Naive thymus-derived CD4-positive, alpha-beta T cell (primary cell): ENCODE data around the gene FRMD4A. TPM values are rescaled to one million over a fixed set of nuclear protein-coding genes. Genes with fewer than 3 reads are reported as not detected.

Experiments
- ATAC-seq: fragments of 150-1000 bp; cut with Tn5 transposase; 2 replicates; pipeline ENCODE4 v1.10.0; 2021; ENCODE audit warnings: mild to moderate bottlenecking, moderate library complexity
- CTCF ChIA-PET: fragments of 350-600 bp; sonication (Branson Sonifier 250); formaldehyde crosslinking; loops from one replicate; lab custom pipeline; 2021; ENCODE audit warnings: antibody characterized with exemption; lab: Charles Lee
- POLR2A ChIA-PET: fragments of 350-600 bp; sonication (Branson Sonifier 250); formaldehyde crosslinking; loops from one replicate; lab custom pipeline; 2021; ENCODE audit warnings: antibody characterized with exemption, inconsistent platforms; lab: Charles Lee
- DNase-seq, 9 donors: peaks; one replicate each; pipeline versions ENCODE4 v3.0.0 to v3.0.0-alpha.2; 2020 to 2022; ENCODE audit warnings: mixed read lengths in 1 of 9
- H3K27ac ChIP-seq: one replicate; pipeline ENCODE4 v1.7.0; 2013; ENCODE audit warnings: mild to moderate bottlenecking, low read depth, low read length, moderate library complexity
- H3K27me3 ChIP-seq, 2 donors: one replicate each; pipeline ENCODE4 v1.7.0; 2013; ENCODE audit warnings: low read length in 2 of 2, mild to moderate bottlenecking in 2 of 2, moderate library complexity in 2 of 2; ENCODE audit not compliant: control insufficient read depth in 2 of 2, insufficient read depth in 2 of 2
- H3K36me3 ChIP-seq, 3 experiments: 1 replicate in 2 of 3; 2 replicates in 1 of 3; pipeline ENCODE4 v1.7.0; 2013; ENCODE audit warnings: low read length in 3 of 3, mild to moderate bottlenecking in 3 of 3, moderate library complexity in 1 of 3; ENCODE audit not compliant: insufficient read depth in 3 of 3, control insufficient read depth in 2 of 3
- H3K4me1 ChIP-seq, 2 donors: one replicate each; pipeline ENCODE4 v1.7.0; 2013; ENCODE audit warnings: low read length in 2 of 2, mild to moderate bottlenecking in 2 of 2, moderate library complexity in 1 of 2; ENCODE audit not compliant: control insufficient read depth in 2 of 2, insufficient read depth in 2 of 2
- H3K4me3 ChIP-seq: 2 replicates; pipeline ENCODE4 v1.7.0; 2013; ENCODE audit warnings: mild to moderate bottlenecking, low read length
- H3K9me3 ChIP-seq, 3 experiments: 1 replicate in 2 of 3; 2 replicates in 1 of 3; pipeline ENCODE4 v1.7.0; 2013; ENCODE audit warnings: low read length in 3 of 3; ENCODE audit not compliant: control insufficient read depth in 2 of 3
- H3K27ac Mint-ChIP-seq, 9 donors: one replicate each; pipeline ENCODE4 v1.8.0; 2020 to 2022; ENCODE audit warnings: mixed read lengths in 9 of 9, mild to moderate bottlenecking in 8 of 9, moderate library complexity in 5 of 9, inconsistent platforms in 2 of 9
- H3K27me3 Mint-ChIP-seq, 5 donors: one replicate each; pipeline ENCODE4 v1.8.0; 2021 to 2022; ENCODE audit warnings: mixed read lengths in 5 of 5, mild to moderate bottlenecking in 1 of 5
- H3K36me3 Mint-ChIP-seq, 5 donors: one replicate each; pipeline ENCODE4 v1.8.0; 2020 to 2022; ENCODE audit warnings: mixed read lengths in 5 of 5, mild to moderate bottlenecking in 3 of 5, inconsistent platforms in 1 of 5
- H3K4me1 Mint-ChIP-seq, 7 donors: one replicate each; pipeline ENCODE4 v1.8.0; 2020 to 2022; ENCODE audit warnings: mixed read lengths in 7 of 7, mild to moderate bottlenecking in 3 of 7, inconsistent platforms in 1 of 7
- H3K4me3 Mint-ChIP-seq, 10 donors: one replicate each; pipeline ENCODE4 v1.8.0; 2020 to 2022; ENCODE audit warnings: mild to moderate bottlenecking in 10 of 10, mixed read lengths in 10 of 10, moderate library complexity in 6 of 10, inconsistent platforms in 2 of 10
- H3K9me3 Mint-ChIP-seq, 11 donors: one replicate each; pipeline ENCODE4 v1.8.0; 2020 to 2022; ENCODE audit warnings: mixed read lengths in 11 of 11, mild to moderate bottlenecking in 4 of 11, inconsistent platforms in 1 of 11, moderate library complexity in 1 of 11
- intact Hi-C, 2 donors: fragments of 100-400 bp; cut with micrococcal nuclease; formaldehyde crosslinking; loops; one replicate each; pipeline ENCODE4 v1.15.1; 2023
- polyA plus RNA-seq, 2 donors: library from polyadenylated mRNA; unstranded; fragments of 300-500 nt; fragmentation: Illumina TruSeq; gene quantifications; one replicate each; pipeline ENCODE4 v1.2.3, GENCODE V29; 2021
- total RNA-seq, 6 experiments: library from RNA in 5 of 6; stranded (reverse) in 5 of 6; gene quantifications; 1 replicate in 5 of 6; 2 replicates in 1 of 6; pipeline ENCODE4 v1.2.3 and lab custom pipeline; 2021 to 2026

Gene FRMD4A
- total and polyA plus RNA-seq, 7 experiments from 2014 or later, result 0.10 to 3.1 (median 0.62) TPM

- no peak overlapping the region for H3K4me3 ChIP-seq
- ChIA-PET POLR2A (no interaction called here), CTCF (interaction anchor here (0.7 kb wide), 1 partner anchor 1042 kb away, joined by 3 read pairs; no protein-coding TSS in a partner anchor)
- H3K27me3 ChIP-seq, result no peaks in the 10 kb centered on the region
- H3K4me1 ChIP-seq, result no peaks in the 10 kb centered on the region
- ATAC-seq (no peak), DNase-seq (no peak)
- no peak overlapping the region for H3K27ac ChIP-seq
- peaks cover 0 to 10% (median 5%) of the 10 kb centered on the region in 5 donors for H3K27me3 Mint-ChIP-seq
- H3K36me3 ChIP-seq, result no peaks in the 10 kb centered on the region
- H3K27ac Mint-ChIP-seq, result no peak overlapping the region
- no peaks in the 10 kb centered on the region for H3K4me1 Mint-ChIP-seq
- H3K4me3 Mint-ChIP-seq, result no peak overlapping the region
- intact Hi-C loops, result no loop called here
- H3K9me3 ChIP-seq, result no peaks in the 10 kb centered on the region
- peaks cover 0 to 1% (median 0%) of the 10 kb centered on the region in 11 donors for H3K9me3 Mint-ChIP-seq
- no peaks in the 10 kb centered on the region for H3K36me3 Mint-ChIP-seq
Observed at GRCh38 chr10:13880760-13881159, 450.0 kb downstream of the FRMD4A start.

DNA sequence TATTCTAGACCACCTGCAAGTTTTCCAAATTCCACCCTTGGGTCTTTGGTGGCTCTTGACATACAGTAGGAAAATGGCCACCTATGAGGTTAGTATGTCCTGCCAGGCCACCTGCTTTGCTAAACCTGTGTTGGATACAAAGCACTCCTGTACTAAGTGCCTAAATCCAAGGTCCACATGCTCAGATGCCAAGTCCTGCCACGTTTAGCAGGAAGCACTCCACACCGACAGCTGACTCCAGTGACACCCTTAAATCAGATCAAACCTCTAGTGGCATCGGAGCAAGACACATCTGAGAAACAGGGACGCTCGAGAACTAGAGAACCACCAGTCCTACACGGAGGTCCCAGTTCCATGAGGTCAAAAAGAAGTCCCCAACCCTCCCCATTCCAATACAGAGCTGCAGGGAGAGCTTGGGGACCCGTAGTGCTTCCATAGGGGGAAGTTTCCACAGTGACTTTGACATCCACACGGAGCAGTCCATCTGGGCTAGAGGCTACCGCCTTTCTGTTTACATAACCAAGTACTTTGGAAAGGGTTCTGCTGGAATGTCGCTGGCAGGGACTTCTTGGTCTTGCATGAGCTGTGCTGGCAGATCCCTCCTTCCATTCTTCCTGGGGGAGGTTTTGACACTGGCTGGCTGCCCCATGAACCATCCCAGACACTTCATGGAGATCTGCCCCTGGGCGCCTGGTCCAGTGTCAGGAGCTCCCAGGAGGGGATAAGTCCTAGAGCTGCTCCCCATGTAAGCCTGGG lies 453.4 kb downstream of the FRMD4A start:
- H3K4me1 ChIP-seq, result no peaks in the 10 kb centered on the region
- H3K27me3 ChIP-seq, result no peaks in the 10 kb centered on the region
- H3K27ac ChIP-seq, result no peak overlapping the region
- Mint-ChIP-seq H3K27me3 (peaks cover 0 to 4% (median 0%) of the 10 kb centered on the region in 5 donors), H3K36me3 (no peaks in the 10 kb centered on the region), H3K4me1 (peaks cover 0 to 20% (median 15%) of the 10 kb centered on the region in 7 donors), H3K9me3 (peaks cover 0 to 5% (median 0%) of the 10 kb centered on the region in 11 donors), H3K27ac (no peak overlapping the region), H3K4me3 (no peak overlapping the region)
- CTCF ChIA-PET, result no interaction called here
- no peak overlapping the region for H3K4me3 ChIP-seq
- no peak for DNase-seq
- POLR2A ChIA-PET, result no interaction called here
- ATAC-seq, result no peak
- H3K9me3 ChIP-seq, result no peaks in the 10 kb centered on the region
- intact Hi-C loops, result no loop called here
- no peaks in the 10 kb centered on the region for H3K36me3 ChIP-seq

DNA sequence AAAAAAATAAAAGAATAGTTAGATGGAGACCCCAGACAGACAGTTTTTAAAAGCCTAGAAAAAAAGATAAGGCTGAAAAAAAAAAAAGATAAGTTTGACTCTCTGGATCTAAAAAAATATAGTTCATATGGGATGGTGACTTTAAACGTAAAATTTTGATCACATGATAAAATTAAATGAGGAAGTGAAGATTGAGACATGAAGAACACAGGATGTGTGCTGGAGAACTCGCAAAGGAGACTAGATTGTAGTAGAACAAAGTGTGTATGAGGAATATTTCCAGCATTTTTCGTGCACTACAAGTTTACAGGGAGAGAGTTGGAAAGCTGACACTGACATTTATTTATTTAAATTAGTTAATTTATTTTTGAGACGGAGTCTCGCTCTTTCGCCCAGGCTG lies 457.5 kb downstream of the FRMD4A start:
- ATAC-seq (no peak), DNase-seq (peak in 1 of 9 donors; percentile 12)
- H3K4me3 Mint-ChIP-seq, result peak overlapping the region in 5 of 10 donors; percentile 5 to 50 (median 25)
- no peaks in the 10 kb centered on the region for H3K9me3 ChIP-seq
- ChIA-PET CTCF (no interaction called here), POLR2A (interaction anchor here (0.5 kb wide), 1 partner anchor 135 kb away, joined by 3 read pairs; no protein-coding TSS in a partner anchor)
- H3K36me3 Mint-ChIP-seq, result no peaks in the 10 kb centered on the region
- H3K9me3 Mint-ChIP-seq, result peaks cover 0 to 5% (median 0%) of the 10 kb centered on the region in 11 donors
- peaks cover 0 to 42% (median 36%) of the 10 kb centered on the region in 7 donors for H3K4me1 Mint-ChIP-seq
- H3K36me3 ChIP-seq, result no peaks in the 10 kb centered on the region
- intact Hi-C loops, result no loop called here
- H3K27me3 ChIP-seq, result no peaks in the 10 kb centered on the region
- peak overlapping the region in 4 of 9 donors; percentile 4 to 19 (median 12) for H3K27ac Mint-ChIP-seq
- no peak overlapping the region for H3K4me3 ChIP-seq
- H3K4me1 ChIP-seq, result peaks cover 0 to 9% of the 10 kb centered on the region in 2 donors
- H3K27me3 Mint-ChIP-seq, result peaks cover 0 to 4% (median 0%) of the 10 kb centered on the region in 5 donors
- no peak overlapping the region for H3K27ac ChIP-seq

GRCh38 chr10:13872411-13872810 lies 458.3 kb downstream of the FRMD4A start:
- peak overlapping the region in 1 of 10 donors; percentile 54 for H3K4me3 Mint-ChIP-seq
- Histone ChIP-seq H3K9me3 (no peaks in the 10 kb centered on the region), H3K4me1 (peaks cover 0 to 9% of the 10 kb centered on the region in 2 donors), H3K36me3 (no peaks in the 10 kb centered on the region), H3K27ac (no peak overlapping the region), H3K4me3 (no peak overlapping the region), H3K27me3 (no peaks in the 10 kb centered on the region)
- peak overlapping the region in 3 of 9 donors; percentile 10 to 73 (median 13) for H3K27ac Mint-ChIP-seq
- H3K36me3 Mint-ChIP-seq, result no peaks in the 10 kb centered on the region
- intact Hi-C loops, result no loop called here
- H3K4me1 Mint-ChIP-seq, result peaks cover 0 to 42% (median 36%) of the 10 kb centered on the region in 7 donors
- no peak for DNase-seq
- ChIA-PET CTCF (no interaction called here), POLR2A (interaction anchor here (1.2 kb wide), 1 partner anchor 10 kb away, joined by 5 read pairs; no protein-coding TSS in a partner anchor)
- peaks cover 0 to 4% (median 0%) of the 10 kb centered on the region in 5 donors for H3K27me3 Mint-ChIP-seq
- no peak for ATAC-seq
- H3K9me3 Mint-ChIP-seq, result peaks cover 0 to 5% (median 0%) of the 10 kb centered on the region in 11 donors

DNA sequence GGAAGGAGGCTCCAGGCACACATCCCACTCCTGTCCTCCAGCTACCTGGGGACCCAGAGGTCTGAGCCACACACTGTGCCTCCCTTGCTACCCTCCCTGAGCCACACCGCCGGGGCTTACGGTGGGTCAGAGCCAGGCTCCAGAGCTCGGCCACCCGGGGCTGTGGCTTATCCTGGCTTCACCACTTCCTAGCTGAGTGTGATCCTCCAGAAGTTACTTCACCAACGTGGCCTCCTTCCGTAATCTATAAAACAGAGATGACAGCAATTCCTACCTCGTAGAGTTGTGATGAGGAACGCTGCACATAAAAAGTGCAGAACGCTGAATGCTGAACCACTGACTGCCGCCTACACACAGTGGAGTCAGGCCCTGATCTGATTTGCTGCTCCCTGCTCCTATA lies 458.9 kb downstream of the FRMD4A start:
- Mint-ChIP-seq H3K4me3 (peak overlapping the region in 1 of 10 donors; percentile 54), H3K36me3 (no peaks in the 10 kb centered on the region), H3K27me3 (no peaks in the 10 kb centered on the region), H3K4me1 (peaks cover 0 to 42% (median 36%) of the 10 kb centered on the region in 7 donors), H3K27ac (peak overlapping the region in 1 of 9 donors; percentile 73), H3K9me3 (peaks cover 0 to 5% (median 0%) of the 10 kb centered on the region in 11 donors)
- peaks cover 0 to 9% of the 10 kb centered on the region in 2 donors for H3K4me1 ChIP-seq
- H3K9me3 ChIP-seq, result no peaks in the 10 kb centered on the region
- intact Hi-C loops, result no loop called here
- no peaks in the 10 kb centered on the region for H3K27me3 ChIP-seq
- DNase-seq (no peak), ATAC-seq (no peak)
- H3K27ac ChIP-seq, result no peak overlapping the region
- ChIA-PET CTCF (no interaction called here), POLR2A (interaction anchor here (1.2 kb wide), 1 partner anchor 9 kb away, joined by 5 read pairs; no protein-coding TSS in a partner anchor)
- no peak overlapping the region for H3K4me3 ChIP-seq
- H3K36me3 ChIP-seq, result no peaks in the 10 kb centered on the region

DNA sequence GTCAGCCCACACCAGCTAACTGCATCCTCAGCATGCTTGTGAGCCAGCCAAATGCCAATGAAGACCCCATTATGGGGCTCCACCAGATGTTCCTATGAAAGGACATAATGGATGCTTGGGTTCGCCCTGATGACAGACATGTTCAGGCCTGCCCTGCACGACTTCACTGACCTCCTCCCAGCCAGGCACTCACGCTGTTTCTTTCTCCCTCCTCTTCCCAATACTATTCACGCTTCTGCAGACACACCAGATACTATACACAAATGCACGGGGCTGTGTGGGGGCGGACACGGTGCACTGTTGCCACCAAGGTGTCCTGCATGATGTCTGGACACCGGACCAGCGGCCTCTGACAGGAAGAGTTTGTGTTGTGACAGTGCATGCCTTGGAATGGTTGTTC lies 459.7 kb downstream of the FRMD4A start:
- ATAC-seq, result no peak
- Histone ChIP-seq H3K36me3 (no peaks in the 10 kb centered on the region), H3K27ac (no peak overlapping the region), H3K27me3 (no peaks in the 10 kb centered on the region), H3K4me1 (peaks cover 0 to 9% of the 10 kb centered on the region in 2 donors), H3K9me3 (no peaks in the 10 kb centered on the region), H3K4me3 (no peak overlapping the region)
- H3K4me1 Mint-ChIP-seq, result peaks cover 0 to 46% (median 37%) of the 10 kb centered on the region in 7 donors
- DNase-seq, result no peak
- H3K27ac Mint-ChIP-seq, result peak overlapping the region in 2 of 9 donors; percentile 8 to 12
- CTCF ChIA-PET, result no interaction called here
- H3K9me3 Mint-ChIP-seq, result peaks cover 0 to 5% (median 0%) of the 10 kb centered on the region in 11 donors
- H3K36me3 Mint-ChIP-seq, result no peaks in the 10 kb centered on the region
- intact Hi-C loops, result no loop called here
- H3K4me3 Mint-ChIP-seq, result no peak overlapping the region
- H3K27me3 Mint-ChIP-seq, result no peaks in the 10 kb centered on the region
- POLR2A ChIA-PET, result no interaction called here
